A549 (cell line): ENCODE results near the gene GNG2.

Experiments used
- CEBPB ChIP-seq, 2 experiments: fragments of >200 bp in 1 of 2; sonication (Bioruptor Twin) in 1 of 2; formaldehyde crosslinking in 1 of 2; IDR thresholded peaks; 2 replicates each; pipeline ENCODE4 v1.6.1; 2012 to 2016
- FOSL2 ChIP-seq, 2 experiments: fragments of 450-650 bp in 1 of 2; fragments of >200 bp in 1 of 2; sonication (Bioruptor Twin) in 1 of 2; formaldehyde crosslinking; IDR thresholded peaks; 2 replicates each; pipeline versions ENCODE4 v1.5.0 to v1.6.1; 2016 to 2020; ENCODE audit warnings: mild to moderate bottlenecking in 1 of 2, moderate library complexity in 1 of 2
- MAFK ChIP-seq: fragments of 450-650 bp; IDR thresholded peaks from 2 replicates; pipeline ENCODE4 v1.6.1; 2014; ENCODE audit not compliant: partially characterized antibody
- MAZ ChIP-seq: fragments of 150-350 bp; IDR thresholded peaks from 2 replicates; pipeline ENCODE4 v1.6.1; 2014; ENCODE audit warnings: antibody characterized with exemption, low read depth, low read length, borderline replicate concordance
- POLR2A ChIP-seq: IDR thresholded peaks from 2 replicates; pipeline ENCODE4 v1.6.1; 2012; ENCODE audit warnings: mild to moderate bottlenecking, low read length
- RARB ChIP-seq: fragments of 250-450 bp; sonication (Bioruptor Pico); IDR thresholded peaks from 2 replicates; pipeline ENCODE4 v1.8.0; 2021; ENCODE audit warnings: mild to moderate bottlenecking, moderate library complexity
- REST ChIP-seq: fragments of 200-600 bp; sonication (generic); IDR thresholded peaks from 2 replicates; pipeline ENCODE4 v1.6.1; 2016; ENCODE audit warnings: antibody characterized with exemption, mild to moderate bottlenecking, moderate library complexity
- ZC3H11A ChIP-seq: fragments of 450-650 bp; IDR thresholded peaks from 2 replicates; pipeline ENCODE4 v1.6.1; 2014; ENCODE audit warnings: antibody characterized with exemption, mild to moderate bottlenecking
- ZSCAN20 ChIP-seq: fragments of 250-450 bp; sonication (Bioruptor Pico); IDR thresholded peaks from 2 replicates; pipeline ENCODE4 v1.8.0; 2022; ENCODE audit warnings: mild to moderate bottlenecking, moderate library complexity
- TF ChIP-seq, protein P1 (sequence below): fragments of >200 bp; sonication (Bioruptor Twin); formaldehyde crosslinking; IDR thresholded peaks from 3 replicates; pipeline ENCODE4 v1.5.1; 2016

DNA sequence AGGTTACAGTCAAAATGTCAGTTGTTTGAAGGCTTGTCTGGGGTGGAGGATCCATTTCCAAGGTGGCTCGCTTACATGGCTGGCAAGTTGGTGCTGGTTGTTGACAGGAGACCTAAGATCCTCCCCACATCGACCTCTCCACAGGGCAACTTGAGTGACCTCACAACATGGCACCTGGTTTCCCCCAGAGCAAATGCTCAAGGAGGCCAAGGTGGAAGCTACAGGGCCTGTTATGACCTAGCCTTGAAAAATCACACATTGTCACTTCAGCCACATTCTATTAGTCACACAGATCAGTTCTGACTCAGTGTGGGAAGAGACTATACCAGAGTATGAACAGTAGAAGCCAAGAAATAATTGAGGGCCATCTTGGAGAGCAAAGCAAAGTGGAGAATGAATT is 11.3 kb upstream of the GNG2 start:
- TF ChIP-seq MAZ (no peak), FOSL2 (IDR thresholded peaks at IDR 0.05) (no peak), FOSL2 (CRISPR knock-in tag; IDR thresholded peaks at IDR 0.05) (no peak), POLR2A (no peak), CEBPB (IDR thresholded peaks at IDR 0.05) (no peak), ZSCAN20 (CRISPR knock-in tag) (no peak), ZC3H11A (no peak), RARB (CRISPR knock-in tag) (no peak), MAFK (no peak), REST (no peak)
- TF ChIP-seq, protein P1, sequence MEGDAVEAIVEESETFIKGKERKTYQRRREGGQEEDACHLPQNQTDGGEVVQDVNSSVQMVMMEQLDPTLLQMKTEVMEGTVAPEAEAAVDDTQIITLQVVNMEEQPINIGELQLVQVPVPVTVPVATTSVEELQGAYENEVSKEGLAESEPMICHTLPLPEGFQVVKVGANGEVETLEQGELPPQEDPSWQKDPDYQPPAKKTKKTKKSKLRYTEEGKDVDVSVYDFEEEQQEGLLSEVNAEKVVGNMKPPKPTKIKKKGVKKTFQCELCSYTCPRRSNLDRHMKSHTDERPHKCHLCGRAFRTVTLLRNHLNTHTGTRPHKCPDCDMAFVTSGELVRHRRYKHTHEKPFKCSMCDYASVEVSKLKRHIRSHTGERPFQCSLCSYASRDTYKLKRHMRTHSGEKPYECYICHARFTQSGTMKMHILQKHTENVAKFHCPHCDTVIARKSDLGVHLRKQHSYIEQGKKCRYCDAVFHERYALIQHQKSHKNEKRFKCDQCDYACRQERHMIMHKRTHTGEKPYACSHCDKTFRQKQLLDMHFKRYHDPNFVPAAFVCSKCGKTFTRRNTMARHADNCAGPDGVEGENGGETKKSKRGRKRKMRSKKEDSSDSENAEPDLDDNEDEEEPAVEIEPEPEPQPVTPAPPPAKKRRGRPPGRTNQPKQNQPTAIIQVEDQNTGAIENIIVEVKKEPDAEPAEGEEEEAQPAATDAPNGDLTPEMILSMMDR = no peak
